BE2C (cell line): ENCODE data around the gene FAM89A.
"Not testable (repeated sequence)": the region's sequence is repeated elsewhere in the genome, so short reads cannot be mapped to it uniquely, and the experiment has no call there.

ENCODE experiments used
- DNase-seq: peaks from one replicate; pipeline ENCODE4 v3.0.0-alpha.2; 2020
- H3K27me3 ChIP-seq: fragments of 250-450 bp; sonication (Bioruptor Pico); 2 replicates; pipeline ENCODE4 v1.5.1; 2020; ENCODE audit warnings: mild to moderate bottlenecking
- H3K36me3 ChIP-seq: fragments of 250-450 bp; sonication (Bioruptor Pico); 2 replicates; pipeline ENCODE4 v1.5.1; 2020; ENCODE audit warnings: mild to moderate bottlenecking
- H3K4me1 ChIP-seq: fragments of 250-450 bp; sonication (Bioruptor Pico); 2 replicates; pipeline ENCODE4 v1.5.1; 2020
- H3K4me3 ChIP-seq: 2 replicates; pipeline ENCODE4 v1.5.1; 2011; ENCODE audit warnings: low read depth, low read length
- H3K9me3 ChIP-seq: fragments of 250-450 bp; sonication (Bioruptor Pico); 2 replicates; pipeline ENCODE4 v1.5.1; 2020
- TF ChIP-seq, protein P1 (sequence below): IDR thresholded peaks from 2 replicates; pipeline ENCODE4 v1.5.1; 2012; ENCODE audit warnings: mild to moderate bottlenecking, low read depth, low read length

Gene FAM89A

GRCh38 chr1:231013391-231014015 is 26.6 kb downstream of the FAM89A start:
- TF ChIP-seq, protein P1, sequence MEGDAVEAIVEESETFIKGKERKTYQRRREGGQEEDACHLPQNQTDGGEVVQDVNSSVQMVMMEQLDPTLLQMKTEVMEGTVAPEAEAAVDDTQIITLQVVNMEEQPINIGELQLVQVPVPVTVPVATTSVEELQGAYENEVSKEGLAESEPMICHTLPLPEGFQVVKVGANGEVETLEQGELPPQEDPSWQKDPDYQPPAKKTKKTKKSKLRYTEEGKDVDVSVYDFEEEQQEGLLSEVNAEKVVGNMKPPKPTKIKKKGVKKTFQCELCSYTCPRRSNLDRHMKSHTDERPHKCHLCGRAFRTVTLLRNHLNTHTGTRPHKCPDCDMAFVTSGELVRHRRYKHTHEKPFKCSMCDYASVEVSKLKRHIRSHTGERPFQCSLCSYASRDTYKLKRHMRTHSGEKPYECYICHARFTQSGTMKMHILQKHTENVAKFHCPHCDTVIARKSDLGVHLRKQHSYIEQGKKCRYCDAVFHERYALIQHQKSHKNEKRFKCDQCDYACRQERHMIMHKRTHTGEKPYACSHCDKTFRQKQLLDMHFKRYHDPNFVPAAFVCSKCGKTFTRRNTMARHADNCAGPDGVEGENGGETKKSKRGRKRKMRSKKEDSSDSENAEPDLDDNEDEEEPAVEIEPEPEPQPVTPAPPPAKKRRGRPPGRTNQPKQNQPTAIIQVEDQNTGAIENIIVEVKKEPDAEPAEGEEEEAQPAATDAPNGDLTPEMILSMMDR: no peak
- no peaks in the 10 kb centered on the region for H3K36me3 ChIP-seq
- no peaks in the 10 kb centered on the region for H3K4me1 ChIP-seq
- no peak overlapping the region for H3K4me3 ChIP-seq
- H3K9me3 ChIP-seq: no peaks in the 10 kb centered on the region
- no peak for DNase-seq
- H3K27me3 ChIP-seq: no peaks in the 10 kb centered on the region

- Histone ChIP-seq H3K27me3 (no peaks in the 10 kb centered on the region), H3K4me1 (no peaks in the 10 kb centered on the region), H3K4me3 (no peak overlapping the region), H3K9me3 (no peaks in the 10 kb centered on the region), H3K36me3 (no peaks in the 10 kb centered on the region)
- DNase-seq: no peak
- TF ChIP-seq, protein P1: no peak
These were observed 28.1 kb downstream of the FAM89A start for GRCh38 chr1:231011963-231012362.

DNA sequence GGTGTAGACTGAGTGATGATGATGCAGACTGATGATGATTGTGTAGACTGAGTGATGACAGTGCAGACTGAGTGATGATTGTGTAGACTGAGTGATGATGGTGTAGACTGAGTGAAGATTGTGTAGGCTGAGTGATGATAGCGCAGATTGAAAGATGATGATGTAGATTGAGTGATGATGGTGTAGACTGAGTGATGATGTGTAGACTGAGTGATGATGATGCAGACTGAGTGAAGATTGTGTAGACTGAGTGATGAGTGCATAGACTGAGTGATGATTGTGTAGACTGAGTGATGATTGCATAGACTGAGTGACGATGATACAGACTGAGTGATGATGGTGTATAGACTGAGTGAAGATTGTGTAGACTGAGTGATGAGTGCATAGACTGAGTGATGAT is 28.7 kb downstream of the FAM89A start:
- H3K36me3 ChIP-seq: no peaks in the 10 kb centered on the region
- TF ChIP-seq, protein P1: no peak
- no peak overlapping the region for H3K4me3 ChIP-seq
- H3K9me3 ChIP-seq: no peaks in the 10 kb centered on the region
- H3K27me3 ChIP-seq: no peaks in the 10 kb centered on the region
- no peaks in the 10 kb centered on the region for H3K4me1 ChIP-seq
- DNase-seq: no peak

GRCh38 chr1:231007535-231007934 is 32.5 kb downstream of the FAM89A start:
- not testable (repeated sequence) for H3K4me1 ChIP-seq, H3K36me3 ChIP-seq, DNase-seq, H3K9me3 ChIP-seq, H3K4me3 ChIP-seq, H3K27me3 ChIP-seq

DNA sequence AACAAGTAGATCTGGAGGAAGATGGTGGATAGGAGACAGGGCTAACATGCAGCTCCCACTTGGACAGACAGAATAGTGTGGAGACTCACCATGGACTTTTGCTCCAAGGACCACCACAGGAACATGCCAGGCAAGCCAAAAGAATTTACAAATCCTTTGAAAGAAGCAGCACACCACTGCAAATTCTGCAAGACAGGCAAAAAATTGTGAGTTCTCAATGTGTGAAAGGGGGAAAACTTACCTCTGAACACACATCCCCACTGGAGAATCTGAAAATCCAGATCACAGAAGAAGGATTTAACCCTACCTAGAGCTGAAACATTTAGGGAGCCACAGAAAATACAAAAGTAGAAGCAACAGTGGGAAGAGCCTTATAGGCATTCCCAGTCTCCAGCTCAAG is 38.2 kb downstream of the FAM89A start:
- Histone ChIP-seq H3K9me3 (no peaks in the 10 kb centered on the region), H3K36me3 (peaks cover 21% of the 10 kb centered on the region), H3K27me3 (no peaks in the 10 kb centered on the region), H3K4me1 (no peaks in the 10 kb centered on the region), H3K4me3 (no peak overlapping the region)
- no peak for DNase-seq
- TF ChIP-seq, protein P1: no peak

- Histone ChIP-seq H3K9me3 (no peaks in the 10 kb centered on the region), H3K4me3 (no peak overlapping the region), H3K4me1 (no peaks in the 10 kb centered on the region), H3K36me3 (peaks cover 31% of the 10 kb centered on the region), H3K27me3 (no peaks in the 10 kb centered on the region)
- DNase-seq: no peak
- TF ChIP-seq, protein P1: no peak
These were observed 39.4 kb downstream of the FAM89A start for GRCh38 chr1:231000639-231001038.

DNA sequence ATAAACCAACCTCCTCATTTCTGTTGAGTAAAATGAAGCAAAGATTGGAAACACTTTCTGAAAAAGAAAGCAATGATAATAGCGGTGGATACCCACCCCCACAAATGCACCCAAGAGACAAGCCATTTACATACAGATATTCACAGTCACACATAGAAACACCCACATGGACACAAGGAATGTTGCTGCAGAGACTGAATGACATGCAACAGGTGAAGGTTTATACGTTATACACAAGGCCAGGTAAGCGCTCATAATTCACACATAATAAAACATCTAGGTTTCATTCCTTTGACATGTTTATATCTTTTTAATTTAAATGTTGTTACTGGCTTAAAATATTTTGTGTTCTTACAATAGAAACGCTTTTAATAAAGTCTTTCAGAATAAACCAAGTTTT is 39.9 kb downstream of the FAM89A start:
- Histone ChIP-seq H3K4me3 (no peak overlapping the region), H3K27me3 (no peaks in the 10 kb centered on the region), H3K4me1 (no peaks in the 10 kb centered on the region), H3K9me3 (no peaks in the 10 kb centered on the region), H3K36me3 (peaks cover 32% of the 10 kb centered on the region)
- TF ChIP-seq, protein P1: no peak
- no peak for DNase-seq
